GM19023 (cell line): ENCODE results near the gene GCN1.
"Not testable (repeated sequence)": the region's sequence is repeated elsewhere in the genome, so short reads cannot be mapped to it uniquely, and the experiment has no call there.

ENCODE experiments used
- ATAC-seq: cut with Tn5 transposase; IDR thresholded peaks from one replicate; pipeline ENCODE4 v1.9.1; 2021; ENCODE audit warnings: mild to moderate bottlenecking, moderate library complexity; ENCODE audit not compliant: unreplicated experiment

Gene GCN1

GRCh38 chr12:120194534-120195395, at the start of gene GCN1:
Gene GCN1 (minus strand): TSS chr12:120194715. CDS start chr12:120194697, 18 bp downstream.
- ATAC-seq = peak; percentile 79

GRCh38 chr12:120242971-120243699, 48.6 kb upstream of the GCN1 start:
- no peak for ATAC-seq

GRCh38 chr12:120242275-120242799, 47.8 kb upstream of the GCN1 start:
- no peak for ATAC-seq

- no peak for ATAC-seq
Observed at GRCh38 chr12:120241561-120242274, 47.2 kb upstream of the GCN1 start.

- no peak for ATAC-seq
Observed at GRCh38 chr12:120240495-120240833, 45.9 kb upstream of the GCN1 start.

- no peak for ATAC-seq
Observed at GRCh38 chr12:120239776-120240494, 45.4 kb upstream of the GCN1 start.

GRCh38 chr12:120238839-120239445, 44.4 kb upstream of the GCN1 start:
- ATAC-seq = no peak

- no peak for ATAC-seq
Observed at GRCh38 chr12:120238217-120238616, 43.7 kb upstream of the GCN1 start.

GRCh38 chr12:120237360-120238171, 43.1 kb upstream of the GCN1 start:
- no peak for ATAC-seq

- not testable (repeated sequence) for ATAC-seq
Observed at GRCh38 chr12:120236809-120237208, 42.3 kb upstream of the GCN1 start.

GRCh38 chr12:120235369-120236323, 41.1 kb upstream of the GCN1 start:
- no peak for ATAC-seq

- ATAC-seq = no peak
Observed at GRCh38 chr12:120234643-120235368, 40.3 kb upstream of the GCN1 start.

- no peak for ATAC-seq
Observed at GRCh38 chr12:120231316-120232011, 36.9 kb upstream of the GCN1 start.

GRCh38 chr12:120230974-120231315, 36.4 kb upstream of the GCN1 start:
- ATAC-seq = no peak

- no peak for ATAC-seq
Observed at GRCh38 chr12:120230326-120230973, 35.9 kb upstream of the GCN1 start.

- no peak for ATAC-seq
Observed at GRCh38 chr12:120229487-120230325, 35.2 kb upstream of the GCN1 start.
